Activated T-cell treated with anti-CD3 and anti-CD28 coated beads, Interleukin-2, amount 50 U/mL, for 24 hours (primary cell): ENCODE measurements around the gene PHF2.

ENCODE experiments used
- DNase-seq: peaks from one replicate; pipeline ENCODE4 v3.0.0-alpha.2; 2020
- H3K27ac Mint-ChIP-seq: 2 replicates; pipeline ENCODE4 v1.8.0; 2020; ENCODE audit warnings: mild to moderate bottlenecking, mixed read lengths
- H3K27me3 Mint-ChIP-seq: 2 replicates; pipeline ENCODE4 v1.8.0; 2020; ENCODE audit warnings: mixed read lengths
- H3K36me3 Mint-ChIP-seq: 2 replicates; pipeline ENCODE4 v1.8.0; 2020; ENCODE audit warnings: low read depth, mixed read lengths
- H3K4me1 Mint-ChIP-seq: 2 replicates; pipeline ENCODE4 v1.8.0; 2020; ENCODE audit warnings: low read depth, mixed read lengths
- H3K4me3 Mint-ChIP-seq: 2 replicates; pipeline ENCODE4 v1.8.0; 2020; ENCODE audit warnings: mild to moderate bottlenecking, moderate library complexity, mixed read lengths
- H3K9me3 Mint-ChIP-seq: 2 replicates; pipeline ENCODE4 v1.8.0; 2020; ENCODE audit warnings: mixed read lengths

The PHF2 gene

DNA sequence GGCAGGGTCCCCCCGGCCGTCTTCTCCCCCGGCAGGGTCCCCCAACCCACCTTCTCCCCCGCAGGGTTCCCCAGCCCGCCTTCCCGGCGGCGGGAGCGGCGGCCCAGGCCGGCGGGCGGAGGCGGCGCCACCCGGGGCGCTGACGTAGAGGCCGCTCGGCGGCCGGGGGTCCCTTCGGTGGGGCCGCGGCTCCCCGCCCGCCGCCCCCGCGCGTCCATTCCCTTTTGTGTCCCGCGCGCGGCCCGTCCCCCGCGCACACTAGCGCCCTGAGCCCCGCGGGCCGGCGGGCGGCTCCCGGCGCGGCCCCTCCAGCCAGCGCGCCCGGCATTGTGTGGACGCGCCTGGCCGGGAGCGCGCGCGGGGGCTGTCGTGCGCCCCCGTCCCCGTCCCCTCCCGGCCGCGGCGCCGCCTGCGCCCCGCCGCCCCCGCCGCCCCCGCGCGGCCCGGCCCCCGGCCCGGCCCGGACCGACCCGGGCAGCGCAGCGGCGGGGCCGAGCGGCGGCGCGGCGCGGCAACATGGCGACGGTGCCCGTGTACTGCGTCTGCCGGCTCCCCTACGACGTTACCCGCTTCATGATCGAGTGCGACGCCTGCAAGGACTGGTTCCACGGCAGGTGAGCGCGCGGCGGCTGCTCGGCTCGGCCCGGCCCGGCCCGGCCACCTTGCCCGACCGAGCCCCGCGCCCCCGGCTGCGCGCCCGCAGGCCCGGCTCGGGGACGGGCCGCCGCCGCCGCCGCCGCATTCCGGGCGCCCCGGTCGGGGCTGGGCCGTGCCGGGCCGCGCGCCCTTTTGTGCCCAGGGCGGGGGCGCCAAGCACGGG, at the start of gene PHF2:
TSS of gene PHF2 (plus strand) at position 327 of the 820 bp plus-strand sequence. CDS start at position 517, 190 bp downstream.
- Mint-ChIP-seq H3K36me3 (peaks cover 10% of the 10 kb centered on the region), H3K4me3 (peak within 1 kb of the TSS; percentile 86), H3K27me3 (no peaks in the 10 kb centered on the region), H3K27ac (peak within 1 kb of the TSS; percentile 95), H3K9me3 (no peaks in the 10 kb centered on the region), H3K4me1 (peaks cover 49% of the 10 kb centered on the region)
- peak; percentile 68 for DNase-seq

DNA sequence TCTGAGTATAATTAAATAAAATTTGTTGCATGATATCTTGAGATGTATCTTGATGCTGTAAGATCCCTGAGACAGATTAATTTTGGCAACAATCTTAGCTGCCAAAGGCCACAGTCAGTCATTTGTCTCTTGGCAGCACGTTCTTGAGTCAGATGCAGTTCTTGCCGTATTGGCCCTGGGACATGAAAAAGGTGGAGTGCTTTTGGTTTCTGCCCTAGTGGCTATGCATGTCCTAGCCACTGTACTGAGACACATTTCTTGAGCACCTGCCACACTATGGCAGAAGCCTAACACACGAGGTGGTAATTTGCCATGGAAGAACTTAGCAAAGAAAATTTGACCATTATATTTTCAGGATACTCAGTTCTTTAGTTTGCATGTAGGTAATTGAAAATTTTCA, 45.0 kb upstream of the PHF2 start:
- Mint-ChIP-seq H3K27me3 (no peaks in the 10 kb centered on the region), H3K27ac (no peak overlapping the region), H3K9me3 (no peaks in the 10 kb centered on the region), H3K4me3 (no peak overlapping the region), H3K4me1 (no peaks in the 10 kb centered on the region), H3K36me3 (peaks cover 99% of the 10 kb centered on the region)
- DNase-seq = no peak

DNA sequence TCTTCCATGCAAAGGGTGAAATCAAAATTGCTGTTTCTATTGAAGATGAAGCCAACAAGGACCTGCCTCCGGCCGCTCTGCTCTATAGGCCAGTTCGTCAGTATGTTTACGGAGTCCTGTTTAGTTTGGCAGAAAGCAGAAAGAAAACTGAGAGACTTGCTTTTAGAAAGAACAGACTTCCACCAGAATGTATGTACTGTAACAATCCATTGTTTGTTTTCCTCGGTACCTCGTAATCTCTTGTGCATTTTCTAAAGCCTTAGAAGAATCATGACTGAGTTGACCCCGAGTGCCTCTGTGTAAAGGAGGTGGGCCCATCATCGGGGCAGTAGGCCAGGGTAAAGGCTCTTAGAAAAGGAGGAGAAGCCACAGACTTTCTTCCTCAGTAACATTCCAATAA, 44.2 kb upstream of the PHF2 start:
- DNase-seq = no peak
- H3K27ac Mint-ChIP-seq = no peak overlapping the region
- no peaks in the 10 kb centered on the region for H3K4me1 Mint-ChIP-seq
- peaks cover 99% of the 10 kb centered on the region for H3K36me3 Mint-ChIP-seq
- H3K27me3 Mint-ChIP-seq = no peaks in the 10 kb centered on the region
- H3K4me3 Mint-ChIP-seq = no peak overlapping the region
- no peaks in the 10 kb centered on the region for H3K9me3 Mint-ChIP-seq

DNA sequence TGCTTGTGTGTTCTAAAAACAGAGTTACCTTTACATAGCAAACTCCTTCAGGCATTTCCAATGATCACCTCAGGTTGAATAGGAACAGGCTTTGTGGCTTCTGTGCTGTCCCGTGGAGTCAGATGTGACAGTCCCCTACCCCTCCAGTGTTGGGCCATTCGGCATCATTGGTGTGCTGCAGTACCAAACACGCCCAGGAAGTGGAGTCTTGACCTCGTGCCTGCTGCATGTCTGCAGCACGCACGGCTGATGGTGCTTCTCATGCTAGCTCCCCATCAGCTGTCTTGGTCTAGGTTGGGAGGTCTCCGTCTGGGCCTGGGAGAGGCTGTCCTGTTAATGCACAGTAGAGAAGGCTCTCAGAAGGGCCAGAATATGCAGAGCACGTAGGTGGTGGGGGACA, 42.5 kb upstream of the PHF2 start:
- no peaks in the 10 kb centered on the region for H3K9me3 Mint-ChIP-seq
- DNase-seq = no peak

DNA sequence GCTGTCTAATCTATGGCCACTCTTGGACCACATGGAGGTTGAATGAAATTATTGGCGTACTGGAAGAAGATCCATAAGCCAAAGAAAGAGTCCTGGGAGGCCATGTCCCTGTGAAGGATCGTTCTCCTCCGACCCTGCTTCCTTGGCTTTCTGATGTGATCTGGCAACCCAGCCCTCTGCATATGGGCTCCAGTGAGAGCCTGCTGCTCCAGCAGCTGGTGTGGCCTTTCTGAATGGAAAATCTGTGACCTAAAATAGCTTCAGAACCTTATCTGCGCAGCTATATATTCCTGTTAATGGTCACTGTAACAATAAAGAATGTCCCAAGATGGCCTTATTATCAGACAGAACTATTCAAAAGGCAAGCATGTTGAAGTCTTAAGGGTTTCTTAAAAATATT, 40.2 kb upstream of the PHF2 start:
- Mint-ChIP-seq H3K27ac (peak overlapping the region; percentile 19), H3K9me3 (no peaks in the 10 kb centered on the region), H3K4me1 (no peaks in the 10 kb centered on the region), H3K27me3 (no peaks in the 10 kb centered on the region), H3K4me3 (no peak overlapping the region), H3K36me3 (peaks cover 98% of the 10 kb centered on the region)
- no peak for DNase-seq

More for the DNA sequence above, 42.5 kb upstream of the PHF2 start:
- Mint-ChIP-seq H3K4me3 (no peak overlapping the region), H3K4me1 (no peaks in the 10 kb centered on the region), H3K36me3 (peaks cover 100% of the 10 kb centered on the region), H3K27ac (no peak overlapping the region), H3K27me3 (no peaks in the 10 kb centered on the region)

DNA sequence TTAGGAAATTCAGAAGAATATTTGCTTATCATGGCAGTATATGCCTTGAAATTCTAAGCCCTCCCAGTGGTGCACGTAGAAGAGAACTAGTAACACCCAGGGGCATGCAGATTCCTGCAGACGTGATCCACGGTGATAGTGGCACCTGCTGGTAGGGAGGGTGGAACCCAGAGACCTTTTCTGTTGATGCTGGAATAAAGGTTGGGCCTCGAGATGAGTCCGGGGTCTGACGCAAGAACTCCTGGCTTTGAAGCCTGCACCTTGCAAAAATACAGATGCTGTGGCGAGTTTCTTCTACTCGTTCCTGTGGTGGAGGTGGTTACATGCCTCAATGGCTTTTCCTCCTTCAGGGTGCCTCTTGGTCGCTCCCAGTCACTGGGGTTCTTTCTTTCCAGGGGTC, 39.5 kb upstream of the PHF2 start:
- no peak overlapping the region for H3K27ac Mint-ChIP-seq
- H3K27me3 Mint-ChIP-seq = no peaks in the 10 kb centered on the region
- peaks cover 1% of the 10 kb centered on the region for H3K4me1 Mint-ChIP-seq
- DNase-seq = no peak
- peaks cover 97% of the 10 kb centered on the region for H3K36me3 Mint-ChIP-seq
- H3K9me3 Mint-ChIP-seq = no peaks in the 10 kb centered on the region
- H3K4me3 Mint-ChIP-seq = no peak overlapping the region

DNA sequence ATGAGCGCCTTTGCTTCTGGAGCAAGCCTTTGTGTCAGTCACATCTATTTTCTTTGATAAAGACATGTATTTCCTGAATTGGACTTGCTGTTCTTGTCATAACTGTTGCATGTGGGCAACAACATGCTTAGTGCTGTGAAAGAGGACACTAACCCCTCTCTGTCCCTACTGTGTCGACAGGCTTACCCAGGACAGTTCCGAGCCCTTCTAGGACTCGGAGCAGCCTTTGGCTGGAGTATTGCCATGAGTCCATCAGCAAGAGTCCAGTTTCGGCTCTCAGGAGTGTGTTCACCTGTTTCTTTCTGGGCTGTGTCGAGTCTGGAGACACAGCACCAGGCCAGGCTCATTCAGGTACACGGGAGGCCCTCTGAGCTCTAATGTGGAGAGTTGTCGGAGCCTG, 36.1 kb upstream of the PHF2 start:
- Mint-ChIP-seq H3K27me3 (no peaks in the 10 kb centered on the region), H3K4me3 (no peak overlapping the region), H3K4me1 (peaks cover 3% of the 10 kb centered on the region), H3K9me3 (no peaks in the 10 kb centered on the region), H3K27ac (no peak overlapping the region), H3K36me3 (peaks cover 94% of the 10 kb centered on the region)
- no peak for DNase-seq

DNA sequence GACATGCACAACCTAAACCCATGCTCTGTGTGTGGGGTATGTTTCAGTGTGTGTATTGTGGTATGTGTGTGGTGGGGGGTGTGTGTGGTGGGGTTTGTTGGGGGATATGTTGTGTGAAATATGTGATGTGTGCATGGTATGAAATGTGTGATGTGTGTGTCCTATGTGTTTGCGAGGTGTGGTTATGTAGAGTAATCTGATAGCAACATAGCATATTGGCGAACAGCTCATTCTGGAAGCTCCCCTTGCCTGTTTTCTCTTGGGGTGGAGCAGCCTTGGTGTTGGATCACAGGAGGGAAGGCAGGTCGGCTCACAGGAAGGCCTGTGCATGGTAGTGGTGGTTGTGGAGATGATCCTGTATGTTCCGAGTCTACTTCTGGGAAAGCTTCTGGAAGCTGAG, 35.4 kb upstream of the PHF2 start:
- peak overlapping the region; percentile 11 for H3K27ac Mint-ChIP-seq
- H3K4me1 Mint-ChIP-seq = peaks cover 3% of the 10 kb centered on the region
- H3K9me3 Mint-ChIP-seq = no peaks in the 10 kb centered on the region
- peaks cover 91% of the 10 kb centered on the region for H3K36me3 Mint-ChIP-seq
- no peak for DNase-seq
- H3K27me3 Mint-ChIP-seq = no peaks in the 10 kb centered on the region
- H3K4me3 Mint-ChIP-seq = no peak overlapping the region

DNA sequence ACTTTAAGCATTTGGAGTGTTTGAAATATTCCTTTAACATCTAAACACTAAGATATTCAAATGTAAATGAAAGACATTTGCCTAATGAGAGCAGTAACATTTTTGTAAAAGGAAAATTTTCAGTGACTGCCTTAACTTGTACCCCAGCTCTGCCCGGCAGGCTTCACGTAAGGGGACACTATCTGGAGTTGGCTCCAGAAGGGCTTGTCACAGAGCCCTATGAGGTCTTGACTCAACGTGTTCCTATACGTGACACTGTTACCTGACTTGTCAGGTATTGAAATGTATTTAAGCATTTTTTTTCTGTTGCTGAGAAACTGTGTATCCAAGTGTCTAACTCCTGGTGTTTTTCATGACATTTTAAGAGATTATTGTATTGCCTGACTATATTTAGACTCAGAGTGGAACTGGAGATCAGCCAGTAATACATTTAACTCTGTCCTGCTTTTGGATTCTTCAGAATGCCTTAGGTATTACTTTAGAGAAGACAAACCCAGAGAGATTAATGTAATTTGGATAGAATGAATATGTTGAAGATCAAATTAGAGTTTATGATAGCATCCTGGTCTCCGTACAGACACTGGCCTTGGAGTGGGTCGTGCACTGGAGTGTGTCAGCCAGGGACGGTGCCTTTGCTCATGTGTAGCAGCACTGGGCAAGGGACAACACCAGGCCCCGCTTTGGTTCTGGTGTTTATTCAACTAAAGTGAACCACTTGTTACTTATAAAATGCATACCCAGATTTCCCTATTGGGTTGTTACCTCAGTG, 34.6 kb upstream of the PHF2 start:
- Mint-ChIP-seq H3K4me1 (peaks cover 3% of the 10 kb centered on the region), H3K27ac (peak overlapping the region; percentile 48), H3K36me3 (peaks cover 91% of the 10 kb centered on the region), H3K4me3 (no peak overlapping the region), H3K9me3 (no peaks in the 10 kb centered on the region), H3K27me3 (no peaks in the 10 kb centered on the region)
- no peak for DNase-seq

DNA sequence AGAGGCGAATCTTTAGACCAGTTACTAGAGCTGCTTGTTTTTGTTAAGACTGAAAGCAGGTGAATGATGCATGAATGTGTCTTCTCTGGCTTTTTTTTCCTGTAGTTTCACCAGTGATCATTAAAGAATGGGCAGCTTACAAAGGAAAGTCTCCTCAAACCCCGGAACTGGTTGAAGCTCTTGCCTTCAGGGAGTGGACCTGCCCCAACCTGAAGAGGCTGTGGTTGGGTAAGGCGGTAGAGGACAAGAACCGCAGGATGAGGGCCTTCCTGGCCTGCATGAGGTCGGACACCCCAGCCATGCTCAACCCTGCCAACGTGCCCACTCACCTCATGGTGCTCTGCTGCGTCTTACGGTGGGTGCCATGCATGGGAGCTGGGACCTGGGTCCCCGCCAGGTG, 33.3 kb upstream of the PHF2 start:
- Mint-ChIP-seq H3K9me3 (no peaks in the 10 kb centered on the region), H3K27ac (no peak overlapping the region), H3K4me3 (no peak overlapping the region), H3K4me1 (peaks cover 3% of the 10 kb centered on the region), H3K27me3 (no peaks in the 10 kb centered on the region), H3K36me3 (peaks cover 90% of the 10 kb centered on the region)
- DNase-seq = no peak

DNA sequence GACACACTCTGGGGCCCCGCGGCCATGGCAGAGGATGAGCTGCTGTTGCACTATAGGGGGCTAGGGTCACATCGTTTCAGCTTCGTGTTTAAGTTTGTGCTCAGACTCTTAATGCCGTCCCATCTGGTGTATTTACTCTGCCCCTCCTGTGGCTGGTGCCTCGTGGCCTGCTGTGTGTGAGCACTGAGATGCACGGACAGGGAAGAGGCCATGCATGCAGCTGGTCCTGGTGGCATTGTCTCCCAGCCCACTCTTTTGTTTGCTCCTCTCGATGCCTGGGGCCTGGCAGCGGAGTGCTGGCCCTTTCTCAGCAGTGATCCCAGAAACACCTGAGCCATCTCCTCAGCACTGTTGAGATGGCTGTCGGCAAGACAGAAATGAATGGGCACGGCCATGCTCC, 30.0 kb upstream of the PHF2 start:
- Mint-ChIP-seq H3K4me3 (no peak overlapping the region), H3K27ac (peak overlapping the region; percentile 4), H3K27me3 (no peaks in the 10 kb centered on the region), H3K36me3 (peaks cover 88% of the 10 kb centered on the region), H3K9me3 (no peaks in the 10 kb centered on the region), H3K4me1 (peaks cover 3% of the 10 kb centered on the region)
- no peak for DNase-seq

DNA sequence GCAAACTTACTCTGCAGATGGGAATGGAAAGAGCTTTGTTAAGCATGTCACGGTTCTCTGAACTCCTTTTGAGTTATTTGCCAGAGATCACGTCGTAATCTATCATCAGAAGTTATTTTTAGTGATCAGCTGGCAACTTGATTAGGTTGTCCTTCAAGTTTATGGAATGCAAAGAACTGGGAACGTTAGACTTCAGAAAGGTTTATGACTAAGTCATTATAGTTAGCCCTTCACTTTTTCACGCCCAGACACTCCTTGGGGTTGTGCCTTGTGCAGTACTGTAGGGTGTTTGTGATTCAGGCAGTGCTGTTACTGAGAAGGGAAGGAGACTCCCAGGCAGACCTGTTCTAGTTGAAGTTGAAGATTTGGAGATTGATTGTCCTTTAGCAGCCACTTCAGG, 26.8 kb upstream of the PHF2 start:
- peak overlapping the region; percentile 12 for H3K27ac Mint-ChIP-seq
- H3K9me3 Mint-ChIP-seq = no peaks in the 10 kb centered on the region
- no peak for DNase-seq
- H3K27me3 Mint-ChIP-seq = no peaks in the 10 kb centered on the region
- H3K36me3 Mint-ChIP-seq = peaks cover 88% of the 10 kb centered on the region
- no peak overlapping the region for H3K4me3 Mint-ChIP-seq
- no peaks in the 10 kb centered on the region for H3K4me1 Mint-ChIP-seq

DNA sequence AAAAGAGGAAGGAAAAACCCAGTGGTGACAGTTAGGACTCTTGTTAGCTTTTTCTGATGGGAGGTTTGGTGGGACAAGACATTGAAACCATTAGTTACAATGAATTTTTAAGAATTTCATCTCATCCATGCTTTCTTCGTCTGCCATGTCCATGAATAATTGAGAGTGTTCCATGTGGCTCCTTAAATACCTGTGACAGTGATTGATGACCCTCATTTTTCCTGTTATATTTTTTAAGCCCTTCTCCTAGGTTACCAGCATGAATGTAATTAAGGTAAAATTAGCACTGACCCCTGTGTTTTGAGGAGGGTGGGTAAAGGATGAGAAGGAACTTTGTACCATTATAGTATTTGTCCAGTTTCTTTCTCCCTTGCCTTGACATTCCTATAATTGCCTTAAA, 23.5 kb upstream of the PHF2 start:
- Mint-ChIP-seq H3K36me3 (peaks cover 89% of the 10 kb centered on the region), H3K27me3 (no peaks in the 10 kb centered on the region), H3K9me3 (no peaks in the 10 kb centered on the region), H3K4me3 (no peak overlapping the region), H3K27ac (no peak overlapping the region), H3K4me1 (no peaks in the 10 kb centered on the region)
- no peak for DNase-seq

DNA sequence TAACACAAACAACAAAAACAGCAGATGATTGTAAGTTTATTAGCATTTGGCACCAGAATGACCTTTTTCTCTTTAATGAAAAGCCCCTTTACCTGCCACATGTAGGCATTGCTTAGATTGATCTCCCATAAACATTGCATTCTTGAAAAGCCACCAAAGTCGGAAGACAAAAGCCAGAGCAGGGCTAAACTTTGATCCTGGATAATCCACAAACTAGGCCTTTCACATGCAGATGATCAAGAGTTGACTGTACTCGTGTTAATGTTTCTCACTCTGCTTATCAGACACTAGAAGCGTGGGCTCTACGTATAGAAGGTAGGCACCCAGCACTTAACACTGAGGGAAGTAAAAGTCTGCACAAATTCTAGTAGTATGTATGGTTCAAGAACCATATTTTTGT, 21.0 kb upstream of the PHF2 start:
- no peak overlapping the region for H3K27ac Mint-ChIP-seq
- peaks cover 92% of the 10 kb centered on the region for H3K36me3 Mint-ChIP-seq

More for the DNA sequence above, 21.0 kb upstream of the PHF2 start:
- no peak overlapping the region for H3K4me3 Mint-ChIP-seq
- no peaks in the 10 kb centered on the region for H3K9me3 Mint-ChIP-seq
- H3K4me1 Mint-ChIP-seq = no peaks in the 10 kb centered on the region
- no peaks in the 10 kb centered on the region for H3K27me3 Mint-ChIP-seq
- no peak for DNase-seq
